ENCODE measurements around the gene MIB1. TPM values are rescaled to one million over a fixed set of nuclear protein-coding genes. Genes with fewer than 3 reads are reported as not detected.

Gene MIB1
- total and polyA plus RNA-seq, 2 experiments from 2014 or later = 10.8 to 56.7 TPM

GRCh38 chr18:21834299-21834660 lies 93.7 kb downstream of the MIB1 start:
- DNase-seq (ENCODE audit: low spot score) (no peak), ATAC-seq (no peak)
- no peaks in the 10 kb centered on the region; the same call in 1 of the 2 replicates for H4K20me1 ChIP-seq (replicated peaks; ENCODE audit: insufficient read depth)
- no peaks in the 10 kb centered on the region for H3F3A ChIP-seq (replicated peaks; ENCODE audit: low read depth)
- H3K4me3 ChIP-seq = no peak overlapping the region
- H3K4me2 ChIP-seq = no peak overlapping the region
- H3K36me3 Mint-ChIP-seq (ENCODE audit: low read depth) = 0 out of 3 replicates have a peak, but pooled peaks cover 2% of the 10 kb centered on the region
- no peaks in the 10 kb centered on the region for H3K9me2 ChIP-seq (ENCODE audit: insufficient read depth)
- H3K27ac ChIP-seq (ENCODE audit: low read depth) = no peak overlapping the region
- no peaks in the 10 kb centered on the region for H3K36me3 ChIP-seq (ENCODE audit: insufficient read depth)
- H3K9me3 Mint-ChIP-seq = no peaks in the 10 kb centered on the region
- H3K4me1 ChIP-seq (ENCODE audit: insufficient read depth) = peaks cover 7% of the 10 kb centered on the region; the same call in 1 of the 2 replicates
- no peak overlapping the region for H3K4me3 Mint-ChIP-seq
- no peaks in the 10 kb centered on the region for H3K27me3 Mint-ChIP-seq (ENCODE audit: insufficient read depth, low read depth, poor library complexity)
- H3K4me1 Mint-ChIP-seq = peaks cover 9% of the 10 kb centered on the region; the same call in 2 of the 3 replicates
- no peaks in the 10 kb centered on the region for H3K27me3 ChIP-seq (ENCODE audit: insufficient read depth)
- no peak overlapping the region for H2AFZ ChIP-seq
- no peak overlapping the region for H3K27ac Mint-ChIP-seq
- H3K79me2 ChIP-seq (replicated peaks; ENCODE audit: insufficient read depth) = no peaks in the 10 kb centered on the region
- TF ChIP-seq ZNF462 (CRISPR knock-in tag; IDR thresholded peaks at IDR 0.05) (no peak), ETS1 (IDR thresholded peaks at IDR 0.05) (no peak)

- Mint-ChIP-seq H3K27me3 (ENCODE audit: insufficient read depth, low read depth, poor library complexity) (no peaks in the 10 kb centered on the region), H3K9me3 (no peaks in the 10 kb centered on the region), H3K36me3 (ENCODE audit: low read depth) (peaks cover 38% of the 10 kb centered on the region), H3K4me1 (no peaks in the 10 kb centered on the region), H3K4me3 (no peak overlapping the region), H3K27ac (no peak overlapping the region)
- no peak for ATAC-seq
- peaks cover 19% of the 10 kb centered on the region for H3K36me3 ChIP-seq (ENCODE audit: insufficient read depth)
- no peak overlapping the region for H3K4me2 ChIP-seq
- DNase-seq (ENCODE audit: low spot score) = no peak
- H3K27ac ChIP-seq (ENCODE audit: low read depth) = no peak overlapping the region
- no peaks in the 10 kb centered on the region for H3K4me1 ChIP-seq (ENCODE audit: insufficient read depth)
- no peaks in the 10 kb centered on the region for H3K9me2 ChIP-seq (ENCODE audit: insufficient read depth)
- no peaks in the 10 kb centered on the region; the same call in 1 of the 2 replicates for H4K20me1 ChIP-seq (replicated peaks; ENCODE audit: insufficient read depth)
- H3K27me3 ChIP-seq (ENCODE audit: insufficient read depth) = no peaks in the 10 kb centered on the region
- H3F3A ChIP-seq (replicated peaks; ENCODE audit: low read depth) = no peaks in the 10 kb centered on the region
- H3K79me2 ChIP-seq (replicated peaks; ENCODE audit: insufficient read depth) = no peaks in the 10 kb centered on the region
- H2AFZ ChIP-seq = no peak overlapping the region
- no peak overlapping the region for H3K4me3 ChIP-seq
- no peak for TF ChIP-seq NANOG (IDR thresholded peaks at IDR 0.05; ENCODE audit: borderline replicate concordance)
- TF ChIP-seq POLR2AphosphoS5 (IDR thresholded peaks at IDR 0.05; ENCODE audit: low read depth) = no peak
- TF ChIP-seq ZNF114 (CRISPR knock-in tag; IDR thresholded peaks at IDR 0.05) = no peak
- TF ChIP-seq EZH2 (IDR thresholded peaks at IDR 0.05; ENCODE audit: low read depth, unreplicated experiment) = no peak
- TF ChIP-seq ZNF331 (CRISPR knock-in tag; IDR thresholded peaks at IDR 0.05; ENCODE audit: low read depth) = no peak
- no peak for TF ChIP-seq CREB1 (CRISPR knock-in tag; IDR thresholded peaks at IDR 0.05; ENCODE audit: low read depth)
- TF ChIP-seq STAT1 (IDR thresholded peaks at IDR 0.05; ENCODE audit: unreplicated experiment) = no peak
- TF ChIP-seq REST (IDR thresholded peaks at IDR 0.05; ENCODE audit: unreplicated experiment) = no peak
- TF ChIP-seq ETS1 (IDR thresholded peaks at IDR 0.05) = no peak
- no peak for TF ChIP-seq EZH2phosphoT487 (IDR thresholded peaks at IDR 0.05; ENCODE audit: unreplicated experiment)
Observed at GRCh38 chr18:21841570-21841969, 101.0 kb downstream of the MIB1 start.

Measured in GM23338 (cell line).